Adipocyte (in vitro differentiated cells): ENCODE data around the gene NUP214.
A peak's percentile ranks its signal among the peaks of the same experiment; 100 is the strongest.

ENCODE experiments used
- DNase-seq: peaks from one replicate; pipeline ENCODE4 v3.0.0-alpha.2; 2015; ENCODE audit warnings: low read depth
- H3K27me3 ChIP-seq: replicated peaks from 2 replicates; pipeline ENCODE4 v1.7.0; 2013; ENCODE audit warnings: mild to moderate bottlenecking, low read length, moderate library complexity; ENCODE audit not compliant: control insufficient read depth, insufficient read depth
- H3K36me3 ChIP-seq: 2 replicates; pipeline ENCODE4 v1.7.0; 2013; ENCODE audit warnings: low read length, mild to moderate bottlenecking, moderate library complexity; ENCODE audit not compliant: control insufficient read depth, insufficient read depth, severe bottlenecking
- H3K4me1 ChIP-seq: 2 replicates; pipeline ENCODE4 v1.7.0; 2013; ENCODE audit warnings: mild to moderate bottlenecking, low read length, moderate library complexity; ENCODE audit not compliant: control insufficient read depth, insufficient read depth
- H3K4me3 ChIP-seq: 2 replicates; pipeline ENCODE4 v1.7.0; 2013; ENCODE audit warnings: mild to moderate bottlenecking, low read length, moderate library complexity
- H3K9ac ChIP-seq: 2 replicates; pipeline ENCODE4 v1.7.0; 2013; ENCODE audit warnings: mild to moderate bottlenecking, low read length, moderate library complexity
- H3K9me3 ChIP-seq: 2 replicates; pipeline ENCODE4 v1.7.0; 2013; ENCODE audit warnings: mild to moderate bottlenecking, low read length, moderate library complexity; ENCODE audit not compliant: control insufficient read depth

Gene NUP214

GRCh38 chr9:131173995-131174394 is 48.6 kb downstream of the NUP214 start:
- Histone ChIP-seq H3K9ac (no peak overlapping the region), H3K4me3 (no peak overlapping the region), H3K4me1 (peaks cover 10% of the 10 kb centered on the region), H3K9me3 (no peaks in the 10 kb centered on the region), H3K36me3 (peaks cover 58% of the 10 kb centered on the region), H3K27me3 (no peaks in the 10 kb centered on the region)
- no peak for DNase-seq

- peaks cover 14% of the 10 kb centered on the region for H3K4me1 ChIP-seq
- H3K36me3 ChIP-seq = peaks cover 64% of the 10 kb centered on the region
- no peaks in the 10 kb centered on the region for H3K9me3 ChIP-seq
- H3K9ac ChIP-seq = no peak overlapping the region
- no peak for DNase-seq
- H3K27me3 ChIP-seq = no peaks in the 10 kb centered on the region
- no peak overlapping the region for H3K4me3 ChIP-seq
These were observed 49.4 kb downstream of the NUP214 start for GRCh38 chr9:131174681-131175239.

- no peak for DNase-seq
- peaks cover 62% of the 10 kb centered on the region for H3K36me3 ChIP-seq
- H3K9me3 ChIP-seq = no peaks in the 10 kb centered on the region
These were observed 52.5 kb downstream of the NUP214 start for GRCh38 chr9:131177898-131178297.

GRCh38 chr9:131178382-131178781 is 53.0 kb downstream of the NUP214 start:
- peak; percentile 83 for DNase-seq
- no peak overlapping the region for H3K4me3 ChIP-seq
- no peaks in the 10 kb centered on the region for H3K27me3 ChIP-seq
- H3K36me3 ChIP-seq = peaks cover 61% of the 10 kb centered on the region
- peaks cover 26% of the 10 kb centered on the region for H3K4me1 ChIP-seq
- H3K9me3 ChIP-seq = no peaks in the 10 kb centered on the region
- H3K9ac ChIP-seq = peak overlapping the region; percentile 13

More at GRCh38 chr9:131177898-131178297, 52.5 kb downstream of the NUP214 start:
- Histone ChIP-seq H3K27me3 (no peaks in the 10 kb centered on the region), H3K9ac (no peak overlapping the region), H3K4me3 (no peak overlapping the region), H3K4me1 (peaks cover 26% of the 10 kb centered on the region)

- H3K36me3 ChIP-seq = peaks cover 60% of the 10 kb centered on the region
- peak overlapping the region; percentile 13 for H3K9ac ChIP-seq
- H3K4me3 ChIP-seq = peak overlapping the region; percentile 8
- no peaks in the 10 kb centered on the region for H3K9me3 ChIP-seq
- H3K27me3 ChIP-seq = no peaks in the 10 kb centered on the region
- peaks cover 26% of the 10 kb centered on the region for H3K4me1 ChIP-seq
- no peak for DNase-seq
These were observed 53.5 kb downstream of the NUP214 start for GRCh38 chr9:131178926-131179325.

GRCh38 chr9:131179561-131180219 is 54.3 kb downstream of the NUP214 start:
- H3K36me3 ChIP-seq = peaks cover 53% of the 10 kb centered on the region

GRCh38 chr9:131180454-131180853 is 55.1 kb downstream of the NUP214 start:
- peaks cover 26% of the 10 kb centered on the region for H3K4me1 ChIP-seq
- H3K4me3 ChIP-seq = no peak overlapping the region
- H3K27me3 ChIP-seq = no peaks in the 10 kb centered on the region
- peaks cover 45% of the 10 kb centered on the region for H3K36me3 ChIP-seq
- H3K9ac ChIP-seq = no peak overlapping the region
- DNase-seq = peak; percentile 80
- no peaks in the 10 kb centered on the region for H3K9me3 ChIP-seq

More at GRCh38 chr9:131179561-131180219, 54.3 kb downstream of the NUP214 start:
- Histone ChIP-seq H3K9me3 (no peaks in the 10 kb centered on the region), H3K4me1 (peaks cover 26% of the 10 kb centered on the region), H3K4me3 (peak overlapping the region; percentile 8), H3K27me3 (no peaks in the 10 kb centered on the region), H3K9ac (peak overlapping the region; percentile 13)
- DNase-seq = peak; percentile 84

GRCh38 chr9:131181091-131181681 is 55.8 kb downstream of the NUP214 start:
- Histone ChIP-seq H3K36me3 (peaks cover 41% of the 10 kb centered on the region), H3K27me3 (no peaks in the 10 kb centered on the region), H3K4me3 (no peak overlapping the region), H3K9ac (no peak overlapping the region), H3K4me1 (peaks cover 26% of the 10 kb centered on the region), H3K9me3 (no peaks in the 10 kb centered on the region)
- peak; percentile 15 for DNase-seq

GRCh38 chr9:131185924-131186323 is 60.5 kb downstream of the NUP214 start:
- peaks cover 55% of the 10 kb centered on the region for H3K36me3 ChIP-seq
- DNase-seq = no peak
- no peaks in the 10 kb centered on the region for H3K27me3 ChIP-seq
- H3K9me3 ChIP-seq = no peaks in the 10 kb centered on the region
- H3K4me3 ChIP-seq = no peak overlapping the region
- no peak overlapping the region for H3K9ac ChIP-seq
- peaks cover under 1% of the 10 kb centered on the region for H3K4me1 ChIP-seq

GRCh38 chr9:131186622-131187021 is 61.2 kb downstream of the NUP214 start:
- Histone ChIP-seq H3K9me3 (no peaks in the 10 kb centered on the region), H3K27me3 (no peaks in the 10 kb centered on the region), H3K4me1 (no peaks in the 10 kb centered on the region), H3K36me3 (peaks cover 60% of the 10 kb centered on the region), H3K9ac (no peak overlapping the region), H3K4me3 (no peak overlapping the region)
- DNase-seq = no peak

- DNase-seq = no peak
- no peaks in the 10 kb centered on the region for H3K27me3 ChIP-seq
- no peaks in the 10 kb centered on the region for H3K9me3 ChIP-seq
- H3K4me1 ChIP-seq = no peaks in the 10 kb centered on the region
- peaks cover 65% of the 10 kb centered on the region for H3K36me3 ChIP-seq
- no peak overlapping the region for H3K4me3 ChIP-seq
- H3K9ac ChIP-seq = no peak overlapping the region
These were observed 62.6 kb downstream of the NUP214 start for GRCh38 chr9:131187957-131188356.
